HG03457 (cell line): Measurements from ENCODE around the gene RUSC2.
"Not testable (repeated sequence)": the region's sequence is repeated elsewhere in the genome, so short reads cannot be mapped to it uniquely, and the experiment has no call there.

Source experiments
- ATAC-seq: cut with Tn5 transposase; IDR thresholded peaks from one replicate; pipeline ENCODE4 v1.9.1; 2021; ENCODE audit warnings: moderate number of reproducible peaks; ENCODE audit not compliant: unreplicated experiment

The RUSC2 gene

DNA sequence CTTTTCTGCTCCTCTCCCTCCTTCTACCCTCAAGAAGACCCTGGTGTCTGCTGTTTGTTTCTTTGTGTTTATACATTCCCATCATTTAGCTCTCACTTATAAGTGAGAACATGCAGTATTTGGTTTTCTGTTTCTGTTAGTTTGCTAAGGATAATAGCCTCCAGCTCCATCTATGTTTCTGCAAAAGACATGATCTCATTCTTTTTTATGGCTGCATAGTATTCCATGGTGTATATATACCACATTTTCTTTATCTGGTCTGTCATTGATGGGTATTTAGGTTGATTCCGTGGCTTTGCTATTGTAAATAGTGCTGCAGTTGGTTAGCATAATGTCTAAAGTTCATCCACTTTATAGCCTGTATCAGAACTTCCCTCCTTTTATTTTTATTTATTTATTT is 3.2 kb downstream of the RUSC2 start:
- not testable (repeated sequence) for ATAC-seq

DNA sequence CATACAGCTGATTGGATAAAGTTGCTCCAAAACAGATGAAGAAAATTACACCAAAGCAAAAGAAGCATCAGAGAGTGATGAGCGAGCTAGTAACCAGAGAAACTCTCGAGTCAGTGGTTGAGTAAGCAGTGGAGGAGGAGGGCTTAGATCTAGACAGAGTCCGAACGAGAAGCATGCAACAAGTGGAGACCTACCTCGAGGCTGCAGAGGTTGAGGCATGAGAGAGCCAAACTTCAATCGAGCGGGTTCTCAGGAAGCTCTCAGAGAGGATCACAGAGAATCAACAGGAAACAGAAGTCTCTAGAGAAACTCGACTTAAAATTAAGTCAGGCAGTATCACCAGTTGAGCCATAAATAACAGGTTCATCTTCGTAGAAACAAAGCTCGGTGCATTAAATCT is 6.1 kb downstream of the RUSC2 start:
- ATAC-seq = no peak

- ATAC-seq = not testable (repeated sequence)
Measured at GRCh38 chr9:35498245-35498644, 8.3 kb downstream of the RUSC2 start.

DNA sequence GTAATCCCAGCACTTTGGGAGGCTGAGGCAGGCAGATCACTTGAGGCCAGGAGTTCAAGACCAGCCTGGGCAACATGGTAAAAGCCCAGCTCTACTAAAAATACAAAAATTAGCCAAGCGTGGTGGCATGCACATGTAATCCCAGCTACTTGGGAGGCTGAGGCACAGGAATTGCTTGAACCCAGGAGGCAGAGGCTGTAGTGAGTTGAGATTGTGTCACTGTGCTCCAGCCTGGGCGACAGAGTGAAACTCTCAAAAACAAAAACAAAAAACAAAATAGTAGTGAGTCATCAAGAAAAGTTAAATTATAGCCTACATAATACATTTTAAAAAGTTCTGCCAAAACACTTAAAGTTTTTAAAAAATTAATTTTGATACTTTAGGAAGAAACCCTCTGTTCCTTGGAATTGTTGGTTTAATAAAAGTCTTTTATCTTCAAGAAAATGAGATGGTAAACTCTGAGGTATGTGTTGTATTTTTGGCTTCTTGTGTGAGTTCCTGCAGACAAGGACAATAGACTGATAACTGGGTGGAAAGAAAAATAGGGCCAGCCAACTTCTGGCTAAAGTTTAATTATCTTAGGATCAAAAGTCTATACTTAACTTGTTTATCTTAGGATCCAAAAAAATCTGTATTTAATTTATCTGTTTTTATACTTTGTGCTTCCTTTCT is 9.3 kb downstream of the RUSC2 start:
- ATAC-seq = no peak

DNA sequence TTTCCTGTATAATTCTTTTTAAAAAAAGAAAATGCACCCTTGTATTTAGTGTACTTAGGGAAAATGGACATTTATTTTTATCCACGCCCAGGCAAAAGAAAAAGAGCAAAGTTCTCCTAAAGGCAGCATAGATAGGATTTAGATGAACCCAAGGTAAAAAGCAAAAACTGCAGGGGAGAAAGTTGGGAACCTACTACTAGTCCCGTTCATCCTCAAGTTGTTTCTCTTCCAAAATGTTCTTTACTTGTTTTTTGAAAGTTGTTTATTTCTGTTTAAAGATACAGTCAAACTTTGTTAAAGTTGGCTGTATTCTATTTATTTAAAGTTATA is 9.8 kb downstream of the RUSC2 start:
- ATAC-seq = no peak

- no peak for ATAC-seq
Measured at GRCh38 chr9:35500130-35500748, 10.3 kb downstream of the RUSC2 start.

- ATAC-seq = no peak
Measured at GRCh38 chr9:35501946-35502345, 12.0 kb downstream of the RUSC2 start.

GRCh38 chr9:35506359-35506758 is 16.4 kb downstream of the RUSC2 start:
- ATAC-seq = no peak

DNA sequence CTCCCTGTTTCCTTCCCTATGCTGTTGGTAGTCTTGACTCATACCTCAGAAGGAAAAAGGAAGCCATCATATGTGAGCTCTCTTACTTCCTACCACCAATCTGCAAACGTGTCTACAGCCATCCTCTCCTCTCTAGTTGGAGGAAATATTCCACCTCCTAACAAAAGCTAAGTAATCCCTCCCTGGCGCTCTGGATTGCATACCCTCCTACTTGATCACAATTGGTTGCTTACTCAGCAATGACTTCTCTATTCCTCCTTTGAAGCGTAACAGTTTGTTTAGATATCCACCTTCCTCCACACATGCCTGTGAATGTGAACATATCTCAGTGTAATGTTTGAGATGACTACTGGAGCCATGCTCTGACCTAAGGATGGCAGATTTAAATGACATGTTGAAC is 18.2 kb downstream of the RUSC2 start:
- ATAC-seq = no peak

DNA sequence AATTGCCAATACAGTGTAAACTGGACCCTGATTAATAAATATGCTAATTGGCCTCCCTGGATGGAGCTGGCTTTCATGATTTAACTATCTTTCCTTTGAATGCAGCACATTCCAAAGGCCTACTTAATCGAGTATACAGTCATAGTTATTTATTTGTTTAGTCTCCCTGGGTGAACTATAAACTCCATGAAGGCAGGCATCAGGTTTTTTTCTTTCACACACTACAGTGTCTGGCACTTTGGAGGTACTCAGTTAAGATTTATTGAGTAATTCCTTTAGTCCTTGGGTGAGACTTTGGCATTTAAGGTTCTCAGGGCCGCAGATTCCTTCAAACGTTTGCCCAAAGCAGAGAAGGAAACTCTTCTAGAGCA is 20.5 kb downstream of the RUSC2 start:
- no peak for ATAC-seq

DNA sequence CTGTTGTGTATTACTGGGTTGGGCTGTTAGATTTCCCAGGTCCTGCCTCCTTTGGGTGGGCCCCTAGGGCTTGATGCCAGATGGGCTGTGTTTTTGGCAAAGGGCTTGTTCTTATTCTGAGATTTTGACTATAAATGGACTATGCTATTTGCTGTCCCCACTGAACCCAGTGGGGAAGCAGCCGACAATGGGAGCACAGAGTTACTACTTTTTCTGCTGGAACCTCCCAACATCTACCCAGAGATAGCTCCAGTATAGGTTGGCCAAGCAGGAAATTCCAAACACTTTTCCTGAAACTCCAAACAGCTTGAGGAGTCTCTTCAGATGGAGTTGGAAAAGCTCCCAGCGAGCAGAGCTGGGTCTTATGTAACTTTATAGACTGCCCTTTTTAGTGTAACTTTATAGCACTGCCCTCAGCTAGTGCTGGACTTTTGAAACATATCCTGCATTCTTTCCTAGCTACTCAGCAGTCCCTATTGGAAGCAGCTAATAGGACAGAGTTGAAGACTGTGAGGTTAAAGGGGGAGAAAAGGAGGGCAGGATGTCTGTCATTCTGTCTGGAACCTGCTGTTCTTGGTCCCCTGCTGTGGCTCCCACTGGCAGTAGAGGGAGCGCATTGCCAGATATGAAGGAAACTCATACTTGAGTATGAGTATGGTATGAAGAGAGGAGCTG is 21.0 kb downstream of the RUSC2 start:
- no peak for ATAC-seq

- no peak for ATAC-seq
Measured at GRCh38 chr9:35511453-35511852, 21.5 kb downstream of the RUSC2 start.

DNA sequence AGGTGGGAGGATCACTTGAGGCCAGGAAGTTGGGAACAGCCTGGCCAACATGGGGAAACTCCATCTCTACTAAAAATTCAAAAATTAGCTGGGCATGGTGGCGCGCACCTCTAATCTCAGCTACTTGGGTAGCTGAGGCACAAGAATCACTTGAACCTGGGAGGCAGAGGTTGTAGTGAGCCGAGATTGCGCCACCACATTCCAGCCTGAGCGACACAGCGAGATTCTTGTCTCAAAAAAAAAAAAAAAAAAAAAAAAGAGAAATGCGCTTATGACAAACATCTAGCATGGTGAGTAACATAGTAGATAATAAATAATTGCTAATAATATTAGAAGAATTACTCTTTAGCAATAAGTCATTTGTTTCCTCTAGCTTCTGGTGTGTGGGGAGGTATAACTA is 25.9 kb downstream of the RUSC2 start:
- ATAC-seq = no peak

- ATAC-seq = no peak
Measured at GRCh38 chr9:35516479-35516878, 26.6 kb downstream of the RUSC2 start.

DNA sequence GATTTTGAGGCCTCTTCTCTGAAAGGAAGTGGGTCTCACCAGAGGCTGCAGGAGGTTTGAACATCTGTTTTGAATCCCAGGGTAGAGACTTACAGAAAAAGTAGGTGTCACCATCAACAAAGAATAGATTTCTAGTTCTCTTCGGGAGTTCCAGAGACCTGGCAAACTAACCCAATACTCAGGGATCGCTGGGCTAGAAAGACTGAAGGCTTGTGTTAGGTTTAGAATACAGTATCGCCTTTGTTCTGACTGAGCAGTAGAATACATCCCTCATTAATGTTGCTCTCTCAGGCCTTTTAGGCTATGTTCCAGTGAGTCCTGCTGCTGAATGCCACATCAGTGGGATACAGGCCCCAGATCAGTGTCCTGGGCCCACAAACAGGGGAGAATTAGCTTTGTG is 27.2 kb downstream of the RUSC2 start:
- no peak for ATAC-seq

GRCh38 chr9:35517552-35518224 is 27.8 kb downstream of the RUSC2 start:
- ATAC-seq = no peak

DNA sequence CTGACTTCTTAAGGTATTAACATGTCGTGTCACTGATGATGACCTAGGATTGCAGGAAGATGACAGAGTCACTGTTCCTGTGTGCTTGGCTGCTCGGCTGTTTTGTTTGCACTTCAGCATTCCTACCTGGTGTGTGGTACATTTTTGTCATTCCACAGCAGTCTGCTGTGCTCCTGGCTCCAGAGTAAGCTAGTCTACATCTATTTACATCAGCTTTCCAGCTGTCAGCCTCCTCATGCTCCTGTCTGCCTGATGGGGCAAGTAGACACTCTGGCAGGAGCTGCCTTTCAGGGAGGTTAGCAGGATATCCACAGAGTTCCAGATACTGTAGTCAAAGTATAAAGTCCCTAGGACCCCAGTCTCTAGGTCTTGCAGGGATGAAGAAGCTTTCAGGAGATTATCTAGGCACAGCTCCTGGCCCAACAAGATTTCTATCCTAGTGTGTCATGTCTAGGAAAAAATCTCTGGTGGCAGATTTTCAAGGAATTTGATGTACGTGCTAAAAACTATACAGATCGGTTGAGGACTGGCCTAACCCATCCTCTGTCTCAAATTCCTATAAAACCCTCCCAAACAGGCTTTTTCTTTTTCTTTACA is 28.4 kb downstream of the RUSC2 start:
- no peak for ATAC-seq

DNA sequence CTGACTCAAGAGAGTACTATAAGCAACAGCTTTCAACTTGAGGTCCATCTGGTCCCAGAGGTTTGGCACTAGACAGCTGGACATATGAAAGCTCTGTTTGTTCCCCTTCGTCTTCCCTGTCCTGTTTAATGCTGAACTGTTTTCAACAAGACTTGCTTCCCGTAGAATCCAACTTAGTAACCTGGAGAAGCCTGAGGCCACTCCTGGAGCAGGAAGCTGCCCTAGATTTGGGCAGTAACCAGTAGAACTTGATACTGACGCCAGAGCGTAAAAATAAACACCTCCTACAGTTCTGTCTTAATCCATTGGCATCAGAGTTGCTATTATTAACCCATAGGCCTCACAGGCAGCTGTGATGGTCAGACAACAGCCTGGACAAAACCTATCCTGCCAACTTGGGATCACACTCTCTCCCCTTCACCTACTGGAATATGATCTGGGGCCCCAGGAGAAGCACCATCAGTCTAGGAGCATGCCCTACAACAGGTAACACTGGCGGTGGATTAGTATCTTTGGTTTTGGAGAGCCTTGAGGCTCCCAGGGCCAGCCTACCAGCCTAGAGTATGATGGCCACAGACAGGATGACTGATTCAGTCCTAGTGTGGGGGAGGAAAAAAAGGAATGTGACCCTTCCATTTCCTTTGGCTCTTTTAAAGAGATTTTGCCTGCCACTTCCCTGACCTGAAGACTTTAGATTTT is 29.2 kb downstream of the RUSC2 start:
- ATAC-seq = no peak

DNA sequence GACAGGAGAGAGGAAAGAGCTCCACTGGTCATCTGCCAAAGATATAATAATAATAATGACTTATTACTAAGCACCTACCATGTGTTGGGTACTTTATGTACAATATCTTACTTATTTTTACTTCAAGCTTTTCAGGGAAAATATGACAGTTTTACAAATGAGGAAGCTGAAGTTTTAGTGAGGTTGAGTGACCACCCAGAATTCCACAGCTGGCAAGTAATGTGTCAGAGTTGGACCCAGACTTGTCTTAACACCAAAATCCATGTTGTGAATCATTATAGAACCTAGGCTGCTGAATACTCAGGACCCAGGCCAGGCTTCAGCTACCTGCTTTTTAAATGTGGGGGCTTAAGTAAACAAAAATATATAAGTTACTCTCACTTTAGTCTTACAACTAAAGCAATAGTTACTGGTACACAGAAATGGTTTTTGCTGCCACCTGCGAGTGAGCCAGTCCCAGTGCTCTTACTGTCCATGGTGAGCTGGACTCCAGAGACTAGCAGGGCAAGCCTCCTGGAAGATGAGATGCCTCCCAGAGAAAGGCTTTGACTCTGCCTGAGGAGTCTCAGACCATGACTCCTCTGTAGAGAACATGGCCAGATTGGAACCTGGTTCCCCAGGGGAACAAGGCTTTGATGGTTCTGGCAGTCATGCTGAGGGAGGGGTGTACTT is 29.9 kb downstream of the RUSC2 start:
- no peak for ATAC-seq

DNA sequence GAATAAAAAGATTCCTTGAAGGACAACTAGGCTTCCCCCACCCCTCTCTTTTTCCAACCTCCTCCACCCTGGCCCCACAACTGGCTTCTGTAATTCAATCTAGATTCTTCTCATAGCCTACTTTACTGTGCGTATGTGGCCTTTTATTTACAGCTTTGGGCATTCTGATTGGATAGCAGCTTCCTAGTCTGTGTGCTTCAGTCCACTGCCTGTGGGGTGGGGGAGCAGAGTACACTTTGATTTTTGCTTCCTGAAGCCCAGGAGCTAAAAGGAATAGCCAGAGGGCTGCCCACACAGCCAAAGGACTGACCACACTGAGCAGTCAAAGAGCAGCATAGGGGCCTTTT is 30.4 kb downstream of the RUSC2 start:
- ATAC-seq = no peak

GRCh38 chr9:35521708-35522107 is 31.8 kb downstream of the RUSC2 start:
- no peak for ATAC-seq
